A673 (cell line): ENCODE results near the gene KLK4. TPM values are rescaled to one million over a fixed set of nuclear protein-coding genes. Genes with fewer than 3 reads are reported as not detected.

Source experiments
- BruUV-seq: library from RNA; stranded (reverse); fragments of 400-500 nt; replicated peaks from 2 replicates; lab custom pipeline; 2021; lab: Mats Ljungman, UMichigan
- CTCF ChIA-PET: fragments of 300-600 bp; sonication (Branson Sonifier 250); formaldehyde crosslinking; loops from one replicate; lab custom pipeline; 2022; ENCODE audit warnings: antibody characterized with exemption; lab: Charles Lee
- POLR2A ChIA-PET: fragments of 300-600 bp; sonication (Branson Sonifier 250); formaldehyde crosslinking; loops from one replicate; lab custom pipeline; 2022; ENCODE audit warnings: antibody characterized with exemption; ENCODE audit not compliant: low non-redundant PET; lab: Charles Lee
- DNase-seq: peaks from one replicate; pipeline ENCODE4 v3.0.0-alpha.2; 2015; ENCODE audit warnings: low spot score
- H3K27ac ChIP-seq: fragments of 200-600 bp; sonication (generic); 2 replicates; pipeline ENCODE4 v1.5.1; 2016; ENCODE audit warnings: mixed run types, low read depth, mild to moderate bottlenecking, mixed read lengths, antibody characterized with exemption, low read length; ENCODE audit not compliant: poor library complexity, severe bottlenecking
- H3K27me3 ChIP-seq: fragments of 200-600 bp; sonication (generic); replicated peaks from 2 replicates; pipeline ENCODE4 v1.6.1; 2017; ENCODE audit warnings: mixed run types, low read depth, mild to moderate bottlenecking, mixed read lengths, antibody characterized with exemption, low read length; ENCODE audit not compliant: insufficient read depth, poor library complexity
- H3K36me3 ChIP-seq: fragments of 200-600 bp; sonication (generic); 2 replicates; pipeline ENCODE4 v1.6.1; 2016; ENCODE audit warnings: mixed run types, mild to moderate bottlenecking, mixed read lengths, antibody characterized with exemption, low read length; ENCODE audit not compliant: insufficient read depth, poor library complexity, severe bottlenecking
- H3K4me1 ChIP-seq: fragments of 200-600 bp; sonication (generic); 2 replicates; pipeline ENCODE4 v1.6.1; 2017; ENCODE audit warnings: mixed run types, mild to moderate bottlenecking, mixed read lengths, antibody characterized with exemption, low read length; ENCODE audit not compliant: insufficient read depth, poor library complexity, severe bottlenecking
- H3K4me3 ChIP-seq: fragments of 200-600 bp; sonication (generic); 2 replicates; pipeline ENCODE4 v1.5.1; 2016; ENCODE audit warnings: low read depth, mixed run types, mild to moderate bottlenecking, mixed read lengths, low read length; ENCODE audit not compliant: poor library complexity, severe bottlenecking
- H3K9me3 ChIP-seq: fragments of 200-600 bp; sonication (generic); 2 replicates; pipeline ENCODE4 v1.6.1; 2016; ENCODE audit warnings: mixed run types, low read depth, mild to moderate bottlenecking, mixed read lengths, antibody characterized with exemption, low read length; ENCODE audit not compliant: poor library complexity, severe bottlenecking
- EZH2 ChIP-seq: fragments of 200-600 bp; sonication (generic); IDR thresholded peaks from 2 replicates; pipeline ENCODE4 v1.6.1; 2017; ENCODE audit warnings: borderline replicate concordance, low read depth, mild to moderate bottlenecking, mixed read lengths, antibody characterized with exemption, low read length; ENCODE audit not compliant: poor library complexity, severe bottlenecking
- intact Hi-C: fragments of 100-400 bp; cut with micrococcal nuclease; formaldehyde crosslinking; loops from one replicate; pipeline ENCODE4 v1.10.0; 2022; ENCODE audit not compliant: unreplicated experiment
- total RNA-seq: library from RNA; stranded (reverse); gene quantifications from 2 replicates; pipeline ENCODE4 v1.2.3, GENCODE V29; 2021
- TF ChIP-seq, protein P1 (sequence below): fragments of 300-800, 200-600 bp; sonication (generic); conservative IDR thresholded peaks from 2 replicates; pipeline ENCODE4 v1.5.1; 2017; ENCODE audit warnings: low read depth, mild to moderate bottlenecking, antibody characterized with exemption, low read length, moderate library complexity, mixed read lengths

KLK4 gene
- total RNA-seq, 1 experiment from 2014 or later = not detected

DNA sequence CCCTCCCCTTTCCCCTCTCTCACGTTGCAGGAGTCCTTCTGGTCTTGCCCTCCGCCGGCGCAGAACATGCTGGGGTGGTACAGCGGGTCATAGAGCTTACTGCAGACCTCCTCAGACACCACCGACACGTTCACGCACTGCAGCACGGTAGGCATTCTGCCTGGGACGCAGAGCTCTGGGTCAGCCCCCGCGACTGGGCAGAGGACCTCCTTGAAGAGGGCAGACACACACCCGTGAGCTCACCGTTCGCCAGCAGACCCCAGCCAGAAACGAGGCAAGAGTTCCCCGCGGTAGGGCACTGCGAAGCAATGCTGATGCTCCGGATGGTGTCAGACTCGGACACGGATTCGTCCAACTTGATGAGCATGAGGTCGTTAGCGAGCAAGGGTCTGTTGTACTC is 2.9 kb downstream of the KLK4 start:
- BruUV-seq = no TSS peak
- peaks cover 40% of the 10 kb centered on the region for H3K27me3 ChIP-seq
- CTCF ChIA-PET = no interaction called here
- no peaks in the 10 kb centered on the region for H3K9me3 ChIP-seq
- TF ChIP-seq, protein P1, sequence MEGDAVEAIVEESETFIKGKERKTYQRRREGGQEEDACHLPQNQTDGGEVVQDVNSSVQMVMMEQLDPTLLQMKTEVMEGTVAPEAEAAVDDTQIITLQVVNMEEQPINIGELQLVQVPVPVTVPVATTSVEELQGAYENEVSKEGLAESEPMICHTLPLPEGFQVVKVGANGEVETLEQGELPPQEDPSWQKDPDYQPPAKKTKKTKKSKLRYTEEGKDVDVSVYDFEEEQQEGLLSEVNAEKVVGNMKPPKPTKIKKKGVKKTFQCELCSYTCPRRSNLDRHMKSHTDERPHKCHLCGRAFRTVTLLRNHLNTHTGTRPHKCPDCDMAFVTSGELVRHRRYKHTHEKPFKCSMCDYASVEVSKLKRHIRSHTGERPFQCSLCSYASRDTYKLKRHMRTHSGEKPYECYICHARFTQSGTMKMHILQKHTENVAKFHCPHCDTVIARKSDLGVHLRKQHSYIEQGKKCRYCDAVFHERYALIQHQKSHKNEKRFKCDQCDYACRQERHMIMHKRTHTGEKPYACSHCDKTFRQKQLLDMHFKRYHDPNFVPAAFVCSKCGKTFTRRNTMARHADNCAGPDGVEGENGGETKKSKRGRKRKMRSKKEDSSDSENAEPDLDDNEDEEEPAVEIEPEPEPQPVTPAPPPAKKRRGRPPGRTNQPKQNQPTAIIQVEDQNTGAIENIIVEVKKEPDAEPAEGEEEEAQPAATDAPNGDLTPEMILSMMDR = no peak
- no peak for TF ChIP-seq EZH2
- no peaks in the 10 kb centered on the region for H3K4me1 ChIP-seq
- POLR2A ChIA-PET = no interaction called here
- DNase-seq = no peak
- no peak overlapping the region for H3K27ac ChIP-seq
- H3K4me3 ChIP-seq = no peak overlapping the region
- no peaks in the 10 kb centered on the region for H3K36me3 ChIP-seq
- intact Hi-C loops = no loop called here

DNA sequence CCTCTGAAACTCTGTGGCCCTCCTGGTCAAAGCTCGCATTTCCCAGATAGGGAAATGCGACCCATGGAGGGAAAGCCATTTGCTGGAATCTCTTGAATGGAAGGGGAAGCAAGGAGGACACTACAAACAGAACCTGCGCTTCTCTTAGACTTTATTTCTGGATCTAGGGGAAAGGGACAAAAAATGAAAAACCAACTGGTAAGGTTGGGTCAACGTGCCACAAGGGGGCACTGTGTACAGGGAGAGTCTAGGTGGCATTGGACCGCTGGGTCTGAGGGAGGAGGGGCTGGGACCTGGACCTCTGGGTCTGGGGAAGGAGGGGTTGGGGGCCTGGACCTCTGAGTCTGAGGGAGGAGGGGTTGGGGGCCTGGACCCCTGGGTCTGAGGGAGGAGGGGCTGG is 5.0 kb downstream of the KLK4 start:
- Histone ChIP-seq H3K27me3 (peaks cover 22% of the 10 kb centered on the region), H3K4me3 (no peak overlapping the region), H3K9me3 (no peaks in the 10 kb centered on the region), H3K36me3 (no peaks in the 10 kb centered on the region), H3K4me1 (no peaks in the 10 kb centered on the region), H3K27ac (no peak overlapping the region)
- ChIA-PET POLR2A (no interaction called here), CTCF (no interaction called here)
- intact Hi-C loops = no loop called here
- DNase-seq = peak; percentile 49
- TF ChIP-seq EZH2 = no peak
- TF ChIP-seq, protein P1 = peak; percentile 73
- BruUV-seq = no TSS peak

DNA sequence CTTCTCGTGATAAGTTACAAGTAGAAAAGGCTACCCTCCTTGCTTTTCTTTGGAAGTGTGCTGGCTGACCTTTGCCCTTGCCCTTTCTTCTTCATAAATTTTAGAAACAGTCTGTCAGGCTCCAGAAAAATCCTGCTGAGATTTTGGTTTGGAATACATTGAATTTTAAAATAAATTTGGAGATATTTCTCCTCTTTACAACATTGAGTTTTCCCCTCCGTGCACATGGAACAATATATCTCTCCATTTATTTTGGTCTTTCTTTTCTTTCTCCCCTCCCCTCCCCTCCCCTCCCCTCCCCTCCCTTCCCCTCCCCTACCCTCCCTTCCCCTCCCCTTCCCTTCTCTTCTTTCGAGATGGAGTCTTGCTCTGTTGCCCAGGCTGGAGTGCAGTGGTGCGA is 8.6 kb downstream of the KLK4 start:
- Histone ChIP-seq H3K9me3 (no peaks in the 10 kb centered on the region), H3K27me3 (peaks cover 8% of the 10 kb centered on the region), H3K4me1 (no peaks in the 10 kb centered on the region), H3K27ac (no peak overlapping the region), H3K4me3 (no peak overlapping the region), H3K36me3 (no peaks in the 10 kb centered on the region)
- intact Hi-C loops = no loop called here
- POLR2A ChIA-PET = no interaction called here
- BruUV-seq = no TSS peak
- no peak for DNase-seq
- CTCF ChIA-PET = no interaction called here
- no peak for TF ChIP-seq EZH2
- TF ChIP-seq, protein P1 = no peak
